Vagina (tissue), 2 donors: Measurements from ENCODE around the gene CACNA1I. TPM values are rescaled to one million over a fixed set of nuclear protein-coding genes. Genes with fewer than 3 reads are reported as not detected.

ENCODE experiments used
- DNase-seq, 2 donors: peaks; one replicate each; pipeline ENCODE4 v3.0.0-alpha.2; 2017; ENCODE audit errors: extremely low spot score in 2 of 2
- H3K27ac ChIP-seq: fragments of 200-600 bp; sonication (generic); one replicate; pipeline ENCODE4 v1.5.1; 2019
- H3K27me3 ChIP-seq: fragments of 200-600 bp; sonication (generic); one replicate; pipeline ENCODE4 v1.5.1; 2019
- H3K36me3 ChIP-seq, 2 donors: fragments of 200-600 bp; sonication (generic); one replicate each; pipeline ENCODE4 v1.5.1; 2017 to 2019
- H3K4me1 ChIP-seq: fragments of 200-600 bp; sonication (generic); one replicate; pipeline ENCODE4 v1.5.1; 2019
- H3K4me3 ChIP-seq, 2 donors: fragments of 200-600 bp; sonication (generic); 1 replicate in 1 of 2; 2 replicates in 1 of 2; pipeline ENCODE4 v1.5.1; 2016 to 2019
- H3K9me3 ChIP-seq: fragments of 200-600 bp; sonication (generic); one replicate; pipeline ENCODE4 v1.5.1; 2019
- POLR2A ChIP-seq, 2 donors: fragments of 450-650 bp; IDR thresholded peaks; one replicate each; pipeline ENCODE4 v1.6.1; 2017; ENCODE audit warnings: antibody characterized with exemption in 2 of 2, mild to moderate bottlenecking in 2 of 2, moderate library complexity in 2 of 2
- POLR2AphosphoS5 ChIP-seq, 2 donors: sonication (generic); formaldehyde crosslinking; IDR thresholded peaks; one replicate each; pipeline ENCODE4 v1.9.0; 2017; ENCODE audit warnings: antibody characterized with exemption in 2 of 2, mild to moderate bottlenecking in 2 of 2, low read depth in 1 of 2; ENCODE audit not compliant: insufficient read depth in 1 of 2
- intact Hi-C: fragments of 100-400 bp; cut with DNase I; formaldehyde crosslinking; loops from one replicate; pipeline ENCODE4 v1.15.1; 2023
- total RNA-seq: library from RNA; depleted of rRNA; stranded (reverse); fragments of >200 nt; gene quantifications from one replicate; pipeline ENCODE4 v1.2.3, GENCODE V29; 2016
- TF ChIP-seq, protein P1 (sequence below), 3 experiments: fragments of 450-650 bp in 2 of 3; fragments of 200-600 bp in 1 of 3; sonication (generic) in 1 of 3; IDR thresholded peaks; one replicate each; pipeline ENCODE4 v1.5.1; 2017 to 2019; ENCODE audit warnings: antibody characterized with exemption in 3 of 3, mild to moderate bottlenecking in 2 of 3, moderate library complexity in 2 of 3

The CACNA1I gene
- total RNA-seq, 1 donor from 2014 or later = 1.2 TPM

GRCh38 chr22:39727541-39727940 lies 157.0 kb downstream of the CACNA1I start:
- no peak for TF ChIP-seq POLR2A (IDR thresholded peaks at IDR 0.05)
- TF ChIP-seq, protein P1, sequence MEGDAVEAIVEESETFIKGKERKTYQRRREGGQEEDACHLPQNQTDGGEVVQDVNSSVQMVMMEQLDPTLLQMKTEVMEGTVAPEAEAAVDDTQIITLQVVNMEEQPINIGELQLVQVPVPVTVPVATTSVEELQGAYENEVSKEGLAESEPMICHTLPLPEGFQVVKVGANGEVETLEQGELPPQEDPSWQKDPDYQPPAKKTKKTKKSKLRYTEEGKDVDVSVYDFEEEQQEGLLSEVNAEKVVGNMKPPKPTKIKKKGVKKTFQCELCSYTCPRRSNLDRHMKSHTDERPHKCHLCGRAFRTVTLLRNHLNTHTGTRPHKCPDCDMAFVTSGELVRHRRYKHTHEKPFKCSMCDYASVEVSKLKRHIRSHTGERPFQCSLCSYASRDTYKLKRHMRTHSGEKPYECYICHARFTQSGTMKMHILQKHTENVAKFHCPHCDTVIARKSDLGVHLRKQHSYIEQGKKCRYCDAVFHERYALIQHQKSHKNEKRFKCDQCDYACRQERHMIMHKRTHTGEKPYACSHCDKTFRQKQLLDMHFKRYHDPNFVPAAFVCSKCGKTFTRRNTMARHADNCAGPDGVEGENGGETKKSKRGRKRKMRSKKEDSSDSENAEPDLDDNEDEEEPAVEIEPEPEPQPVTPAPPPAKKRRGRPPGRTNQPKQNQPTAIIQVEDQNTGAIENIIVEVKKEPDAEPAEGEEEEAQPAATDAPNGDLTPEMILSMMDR (IDR thresholded peaks at IDR 0.05) = no peak
- no peak for TF ChIP-seq POLR2AphosphoS5 (IDR thresholded peaks at IDR 0.05; ENCODE audit: insufficient read depth in 1 of 2, low read depth in 1 of 2)
- Histone ChIP-seq H3K36me3 (no peaks in the 10 kb centered on the region), H3K27ac (no peak overlapping the region), H3K9me3 (no peaks in the 10 kb centered on the region), H3K4me1 (no peaks in the 10 kb centered on the region), H3K27me3 (no peaks in the 10 kb centered on the region), H3K4me3 (no peak overlapping the region)
- intact Hi-C loops = no loop called here
- peak; percentile 43 to 78 for DNase-seq

DNA sequence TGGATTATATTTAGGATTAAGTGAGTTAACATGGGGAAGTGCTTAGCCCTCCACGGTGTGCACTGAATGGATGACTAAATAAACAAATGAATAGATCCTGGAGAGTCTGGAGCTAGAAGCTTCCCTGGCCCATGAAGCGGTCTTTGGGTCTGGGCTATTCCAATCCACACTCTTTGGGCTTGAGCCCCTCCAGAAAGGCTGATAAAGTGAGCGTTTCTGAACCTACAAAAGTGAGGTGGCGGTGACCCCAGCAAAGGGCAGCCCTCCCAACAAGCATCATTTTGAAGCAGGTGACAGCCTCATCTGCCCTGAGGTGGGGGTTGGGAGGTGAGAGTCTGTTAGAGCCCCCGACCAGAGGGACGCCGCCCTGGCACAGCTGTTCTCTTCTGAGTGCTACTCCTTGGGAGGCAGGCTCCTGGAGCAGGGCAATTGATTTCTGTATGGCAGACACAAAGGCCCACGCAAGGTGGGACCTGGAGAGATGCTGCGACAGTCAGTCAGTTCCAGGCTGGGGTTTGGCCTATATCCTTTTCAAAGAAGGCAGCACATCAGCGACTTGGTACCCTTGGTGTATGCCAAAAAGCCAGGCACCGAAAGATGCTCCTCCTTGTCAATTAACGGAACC lies 157.8 kb downstream of the CACNA1I start:
- no peaks in the 10 kb centered on the region for H3K27me3 ChIP-seq

DNA sequence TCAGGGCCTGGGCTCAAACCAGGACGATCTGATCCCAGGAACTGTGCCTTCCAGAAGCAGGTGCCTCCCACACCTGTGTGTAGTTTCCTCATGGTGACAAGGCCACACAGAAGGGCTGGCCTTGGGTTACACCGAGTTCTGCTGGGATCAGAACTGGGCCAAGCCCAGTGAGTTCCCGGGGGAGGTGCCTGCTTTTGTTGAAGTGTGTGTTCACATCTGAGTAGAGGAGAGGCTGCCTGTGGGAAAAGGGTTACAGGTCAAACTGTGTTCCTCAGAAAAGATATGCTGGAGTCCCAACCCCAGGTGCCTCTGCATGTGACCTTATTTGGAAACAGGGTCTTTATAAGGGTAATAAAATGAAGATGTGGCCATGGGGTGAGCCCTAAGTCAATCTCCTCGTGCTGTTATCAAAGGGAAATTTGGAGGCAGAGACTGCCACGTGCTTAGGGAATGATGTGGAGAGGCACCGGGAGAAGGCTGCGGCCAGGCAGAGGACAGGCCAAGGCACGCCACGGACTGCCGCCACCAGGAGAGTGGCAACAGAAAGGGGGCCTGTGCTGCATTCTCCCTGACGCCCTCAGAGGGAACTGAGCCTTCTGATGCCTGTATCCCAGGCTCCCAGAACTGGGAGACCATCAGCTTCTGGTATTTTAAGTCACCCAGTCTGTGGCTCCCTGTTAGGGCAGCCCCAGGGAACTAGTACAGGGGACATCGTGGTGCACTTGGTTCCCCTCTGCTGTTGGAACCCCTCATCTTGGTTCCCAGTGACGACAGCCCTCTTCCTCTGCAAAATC lies 158.8 kb downstream of the CACNA1I start:
- no peaks in the 10 kb centered on the region for H3K27me3 ChIP-seq
- no peak overlapping the region for H3K27ac ChIP-seq
- intact Hi-C loops = no loop called here
- no peaks in the 10 kb centered on the region for H3K4me1 ChIP-seq
- TF ChIP-seq POLR2AphosphoS5 (IDR thresholded peaks at IDR 0.05; ENCODE audit: insufficient read depth in 1 of 2, low read depth in 1 of 2) (no peak), POLR2A (IDR thresholded peaks at IDR 0.05) (no peak)
- TF ChIP-seq, protein P1 (IDR thresholded peaks at IDR 0.05) = no peak
- H3K4me3 ChIP-seq = no peak overlapping the region
- peak in 1 of 2 donors; percentile 91 for DNase-seq
- H3K36me3 ChIP-seq = no peaks in the 10 kb centered on the region
- H3K9me3 ChIP-seq = no peaks in the 10 kb centered on the region

More for the DNA sequence above, 157.8 kb downstream of the CACNA1I start:
- H3K27ac ChIP-seq = no peak overlapping the region
- H3K4me3 ChIP-seq = no peak overlapping the region
- H3K4me1 ChIP-seq = no peaks in the 10 kb centered on the region
- no peaks in the 10 kb centered on the region for H3K36me3 ChIP-seq
- intact Hi-C loops = no loop called here
- H3K9me3 ChIP-seq = no peaks in the 10 kb centered on the region
- no peak for TF ChIP-seq POLR2A (IDR thresholded peaks at IDR 0.05)
- TF ChIP-seq, protein P1 (IDR thresholded peaks at IDR 0.05) = no peak
- no peak for TF ChIP-seq POLR2AphosphoS5 (IDR thresholded peaks at IDR 0.05; ENCODE audit: insufficient read depth in 1 of 2, low read depth in 1 of 2)
- DNase-seq = peak in 1 of 2 donors; percentile 77

- no peak for TF ChIP-seq POLR2A (IDR thresholded peaks at IDR 0.05)
- no peak for TF ChIP-seq POLR2AphosphoS5 (IDR thresholded peaks at IDR 0.05; ENCODE audit: insufficient read depth in 1 of 2, low read depth in 1 of 2)
- TF ChIP-seq, protein P1 (IDR thresholded peaks at IDR 0.05) = no peak
- no peaks in the 10 kb centered on the region for H3K36me3 ChIP-seq
- no peaks in the 10 kb centered on the region for H3K9me3 ChIP-seq
- DNase-seq = peak in 1 of 2 donors; percentile 84
- no peak overlapping the region for H3K27ac ChIP-seq
- no peaks in the 10 kb centered on the region for H3K4me1 ChIP-seq
- no peak overlapping the region for H3K4me3 ChIP-seq
- intact Hi-C loops = no loop called here
- H3K27me3 ChIP-seq = no peaks in the 10 kb centered on the region
Observed at GRCh38 chr22:39731481-39731880, 160.9 kb downstream of the CACNA1I start.
